Neural crest cell (in vitro differentiated cells): ENCODE data around the gene CAAP1. TPM values are rescaled to one million over a fixed set of nuclear protein-coding genes. Genes with fewer than 3 reads are reported as not detected.

Source experiments
- DNase-seq: peaks from one replicate; pipeline ENCODE4 v3.0.0; 2021; ENCODE audit warnings: low read depth, mixed read lengths, low spot score
- H3K27ac Mint-ChIP-seq: one replicate; pipeline ENCODE4 v1.8.0; 2021; ENCODE audit warnings: mild to moderate bottlenecking, mixed read lengths; ENCODE audit not compliant: unreplicated experiment
- H3K27me3 Mint-ChIP-seq: 2 replicates; pipeline ENCODE4 v1.8.0; 2021; ENCODE audit warnings: low read depth, mild to moderate bottlenecking, mixed read lengths
- H3K36me3 Mint-ChIP-seq: 2 replicates; pipeline ENCODE4 v1.8.0; 2021; ENCODE audit warnings: low read depth, mild to moderate bottlenecking, mixed read lengths
- H3K4me1 Mint-ChIP-seq: 2 replicates; pipeline ENCODE4 v1.8.0; 2021; ENCODE audit warnings: mixed read lengths
- H3K4me3 Mint-ChIP-seq: one replicate; pipeline ENCODE4 v1.8.0; 2021; ENCODE audit warnings: mild to moderate bottlenecking, mixed read lengths
- H3K9me3 Mint-ChIP-seq: 2 replicates; pipeline ENCODE4 v1.8.0; 2021; ENCODE audit warnings: mixed read lengths
- CTCF ChIP-seq: fragments of 200-600 bp; sonication (generic); conservative IDR thresholded peaks from 2 replicates; pipeline ENCODE4 v1.5.0; 2021; ENCODE audit warnings: antibody characterized with exemption, mild to moderate bottlenecking
- long read RNA-seq: library from polyadenylated mRNA; unstranded; transcript quantifications from one replicate; pipeline ENCODE4 v2.0.0, GENCODE V29; 2020
- total RNA-seq: library from RNA; stranded (reverse); gene quantifications from 2 replicates; pipeline ENCODE4 v1.2.1, GENCODE V29; 2021

The CAAP1 gene
- 17.8 and 20.8 TPM in 2 replicates for total RNA-seq
- long read RNA-seq, transcript CAAP1-201 (6 exons, 2,791 nt), result major isoform, 17 of 23 reads
- long read RNA-seq, partial matches to known transcripts, result 2 of 23 reads
- long read RNA-seq, other reads (novel, unspliced or antisense), result 2 of 23 reads

GRCh38 chr9:26892251-26893029 is at the start of gene CAAP1:
CAAP1 (minus strand) TSS chr9:26892802; CDS start chr9:26892715, 87 bp downstream.
- peak; percentile 84 for DNase-seq
- peak; percentile 58 for TF ChIP-seq CTCF
- H3K4me1 Mint-ChIP-seq, result peaks cover 31% of the 10 kb centered on the region
- peak within 1 kb of the TSS; percentile 100 for H3K27ac Mint-ChIP-seq
- peaks cover 5% of the 10 kb centered on the region for H3K9me3 Mint-ChIP-seq
- peaks cover 4% of the 10 kb centered on the region for H3K36me3 Mint-ChIP-seq
- peak within 1 kb of the TSS; percentile 98 for H3K4me3 Mint-ChIP-seq
- H3K27me3 Mint-ChIP-seq, result no peaks in the 10 kb centered on the region

GRCh38 chr9:26940779-26941178 is 48.2 kb upstream of the CAAP1 start:
- no peaks in the 10 kb centered on the region for H3K27me3 Mint-ChIP-seq
- H3K4me3 Mint-ChIP-seq, result no peak overlapping the region
- peaks cover 30% of the 10 kb centered on the region for H3K36me3 Mint-ChIP-seq
- no peak for TF ChIP-seq CTCF
- H3K9me3 Mint-ChIP-seq, result peaks cover 11% of the 10 kb centered on the region
- H3K4me1 Mint-ChIP-seq, result peaks cover 28% of the 10 kb centered on the region
- DNase-seq, result no peak
- H3K27ac Mint-ChIP-seq, result no peak overlapping the region

GRCh38 chr9:26939955-26940711 is 47.5 kb upstream of the CAAP1 start:
- H3K9me3 Mint-ChIP-seq, result peaks cover 11% of the 10 kb centered on the region
- no peak for TF ChIP-seq CTCF
- peaks cover 22% of the 10 kb centered on the region for H3K4me1 Mint-ChIP-seq
- H3K27ac Mint-ChIP-seq, result no peak overlapping the region
- DNase-seq, result no peak
- H3K4me3 Mint-ChIP-seq, result no peak overlapping the region
- H3K36me3 Mint-ChIP-seq, result peaks cover 30% of the 10 kb centered on the region
- H3K27me3 Mint-ChIP-seq, result no peaks in the 10 kb centered on the region

GRCh38 chr9:26937816-26938371 is 45.3 kb upstream of the CAAP1 start:
- H3K36me3 Mint-ChIP-seq, result peaks cover 26% of the 10 kb centered on the region
- DNase-seq, result no peak
- no peak overlapping the region for H3K27ac Mint-ChIP-seq
- H3K4me1 Mint-ChIP-seq, result peaks cover 9% of the 10 kb centered on the region
- peaks cover 11% of the 10 kb centered on the region for H3K9me3 Mint-ChIP-seq
- no peak for TF ChIP-seq CTCF
- H3K27me3 Mint-ChIP-seq, result no peaks in the 10 kb centered on the region
- no peak overlapping the region for H3K4me3 Mint-ChIP-seq

- Mint-ChIP-seq H3K27ac (no peak overlapping the region), H3K27me3 (no peaks in the 10 kb centered on the region), H3K9me3 (peaks cover 8% of the 10 kb centered on the region), H3K4me1 (peaks cover 5% of the 10 kb centered on the region), H3K36me3 (peaks cover 22% of the 10 kb centered on the region), H3K4me3 (no peak overlapping the region)
- DNase-seq, result no peak
- TF ChIP-seq CTCF, result no peak
Observed at GRCh38 chr9:26935847-26936246, 43.2 kb upstream of the CAAP1 start.
